SK-N-SH (cell line): ENCODE measurements around the gene PPP2R1B. TPM values are rescaled to one million over a fixed set of nuclear protein-coding genes. Genes with fewer than 3 reads are reported as not detected.

Experiments used
- CTCF ChIA-PET: fragments of 300-600, 350-600 bp; formaldehyde crosslinking; extraction: SDS; loops from one replicate; lab custom pipeline; 2021; lab: Yijun Ruan, JAX
- POLR2A ChIA-PET: fragments of 350-600 bp; sonication (Branson Sonifier 250); formaldehyde crosslinking; extraction: SDS; loops from one replicate; lab custom pipeline; 2020; ENCODE audit warnings: antibody characterized with exemption, inconsistent platforms; lab: Yijun Ruan, JAX
- DNase-seq: peaks from one replicate; pipeline ENCODE4 v3.0.0; 2012
- H2AFZ ChIP-seq: fragments of 200-600 bp; sonication (generic); 2 replicates; pipeline ENCODE4 v1.8.1; 2016; ENCODE audit warnings: antibody characterized with exemption, mild to moderate bottlenecking, low read depth
- H3F3A ChIP-seq: fragments of 200-600 bp; sonication (generic); replicated peaks from 2 replicates; pipeline ENCODE3; 2016; ENCODE audit warnings: antibody characterized with exemption, mild to moderate bottlenecking; ENCODE audit not compliant: insufficient read depth
- H3K27ac ChIP-seq, 2 experiments: fragments of 200-500 bp in 1 of 2; fragments of 200-600 bp in 1 of 2; sonication (Bioruptor generic) in 1 of 2; sonication (generic), shearing (Covaris generic) in 1 of 2; 2 replicates each; pipeline versions ENCODE4 v1.5.1 to v1.6.1; 2014 to 2016; ENCODE audit warnings: low read depth in 2 of 2, inconsistent platforms in 1 of 2, low read length in 1 of 2, mild to moderate bottlenecking in 1 of 2, mixed read lengths in 1 of 2
- H3K27me3 ChIP-seq: fragments of 200-600 bp; sonication (generic), shearing (Covaris generic); 2 replicates; pipeline ENCODE4 v1.6.1; 2016; ENCODE audit warnings: mixed run types; ENCODE audit not compliant: insufficient read depth
- H3K36me3 ChIP-seq, 2 experiments: fragments of 200-500 bp in 1 of 2; fragments of 200-600 bp in 1 of 2; sonication (Bioruptor generic) in 1 of 2; sonication (generic) in 1 of 2; replicated peaks in 1 of 2; 2 replicates each; pipeline versions ENCODE3 to v1.5.1; 2014 to 2016; ENCODE audit warnings: low read length in 1 of 2, mild to moderate bottlenecking in 1 of 2; ENCODE audit not compliant: insufficient read depth in 2 of 2, control insufficient read depth in 1 of 2
- H3K4me1 ChIP-seq, 2 experiments: fragments of 200-500 bp in 1 of 2; fragments of 200-600 bp in 1 of 2; sonication (Bioruptor generic) in 1 of 2; sonication (generic), shearing (Covaris generic) in 1 of 2; 2 replicates each; pipeline versions ENCODE4 v1.5.1 to v1.6.1; 2014 to 2016; ENCODE audit warnings: low read depth in 1 of 2, low read length in 1 of 2, mixed run types in 1 of 2; ENCODE audit not compliant: insufficient read depth in 2 of 2, control insufficient read depth in 1 of 2
- H3K4me2 ChIP-seq: fragments of 200-600 bp; sonication (generic), shearing (Covaris generic); 2 replicates; pipeline ENCODE4 v1.6.1; 2017; ENCODE audit warnings: mixed run types
- H3K4me3 ChIP-seq, 2 experiments: fragments of 200-500 bp in 1 of 2; fragments of 200-600 bp in 1 of 2; sonication (Bioruptor generic) in 1 of 2; sonication (generic), shearing (Covaris generic) in 1 of 2; 2 replicates each; pipeline versions ENCODE4 v1.5.1 to v1.8.1; 2014 to 2016; ENCODE audit warnings: low read depth in 2 of 2, inconsistent platforms in 1 of 2, low read length in 1 of 2, mild to moderate bottlenecking in 1 of 2, mixed read lengths in 1 of 2, moderate library complexity in 1 of 2
- H3K79me2 ChIP-seq: fragments of 200-600 bp; sonication (generic); 2 replicates; pipeline ENCODE4 v1.8.1; 2017; ENCODE audit warnings: mild to moderate bottlenecking; ENCODE audit not compliant: insufficient read depth
- H3K9ac ChIP-seq: fragments of 200-600 bp; sonication (generic); 2 replicates; pipeline ENCODE4 v1.6.1; 2017; ENCODE audit warnings: mixed run types
- H3K9me2 ChIP-seq: fragments of 200-600 bp; sonication (generic); 2 replicates; pipeline ENCODE4 v1.6.1; 2017; ENCODE audit warnings: mixed run types
- H3K9me3 ChIP-seq: fragments of 200-600 bp; sonication (generic); 2 replicates; pipeline ENCODE4 v1.6.1; 2017; ENCODE audit warnings: mixed run types, mild to moderate bottlenecking, moderate library complexity
- H4K20me1 ChIP-seq: fragments of 200-600 bp; sonication (generic); 2 replicates; pipeline ENCODE4 v1.6.1; 2017; ENCODE audit warnings: mild to moderate bottlenecking, mixed run types; ENCODE audit not compliant: insufficient read depth
- CTCF ChIP-seq: fragments of 200-600 bp; sonication (generic); IDR thresholded peaks from 2 replicates; pipeline ENCODE4 v1.6.1; 2017; ENCODE audit warnings: antibody characterized with exemption, mild to moderate bottlenecking, moderate library complexity
- ELF1 ChIP-seq: IDR thresholded peaks from 2 replicates; pipeline ENCODE4 v1.4.0; 2012
- EP300 ChIP-seq, 2 experiments: IDR thresholded peaks; 2 replicates each; pipeline versions ENCODE4 v1.4.0 to v1.6.1; 2012; ENCODE audit warnings: borderline replicate concordance in 1 of 2, low read depth in 1 of 2, low read length in 1 of 2
- EZH2phosphoT487 ChIP-seq: fragments of 200-600 bp; sonication (generic); IDR thresholded peaks from 2 replicates; pipeline ENCODE4 v1.6.1; 2017; ENCODE audit warnings: low read depth, mixed run types, mild to moderate bottlenecking, antibody characterized with exemption, moderate library complexity, borderline replicate concordance
- GABPA ChIP-seq: IDR thresholded peaks from 2 replicates; pipeline ENCODE4 v1.4.0; 2012; ENCODE audit warnings: low read depth, mild to moderate bottlenecking
- GATA2 ChIP-seq: sonication (generic); formaldehyde crosslinking; IDR thresholded peaks from 2 replicates; pipeline ENCODE4 v1.5.0; 2020; ENCODE audit warnings: mild to moderate bottlenecking, missing genetic modification reagents
- IRF3 ChIP-seq: fragments of 150-350 bp; IDR thresholded peaks from 2 replicates; pipeline ENCODE4 v1.6.1; 2016; ENCODE audit warnings: mild to moderate bottlenecking, low read depth, low read length
- MAX ChIP-seq: IDR thresholded peaks from 2 replicates; pipeline ENCODE4 v1.4.0; 2012; ENCODE audit warnings: low read depth
- NFIC ChIP-seq: IDR thresholded peaks from 2 replicates; pipeline ENCODE4 v1.4.0; 2012; ENCODE audit warnings: borderline replicate concordance
- NRF1 ChIP-seq: IDR thresholded peaks from 2 replicates; pipeline ENCODE4 v1.6.1; 2012; ENCODE audit warnings: low read depth, mild to moderate bottlenecking, low read length
- PBX3 ChIP-seq: IDR thresholded peaks from 2 replicates; pipeline ENCODE4; 2012
- RAD21 ChIP-seq: IDR thresholded peaks from 2 replicates; pipeline ENCODE4 v1.6.1; 2012; ENCODE audit warnings: mild to moderate bottlenecking, low read length
- RCOR1 ChIP-seq: fragments of 150-350 bp; IDR thresholded peaks from 2 replicates; pipeline ENCODE4 v1.6.1; 2017; ENCODE audit warnings: antibody characterized with exemption, low read length
- SIN3A ChIP-seq: IDR thresholded peaks from 2 replicates; pipeline ENCODE4 v1.6.1; 2012; ENCODE audit warnings: low read depth, mild to moderate bottlenecking, low read length, moderate library complexity, borderline replicate concordance
- TAF1 ChIP-seq: IDR thresholded peaks from 2 replicates; pipeline ENCODE4 v1.6.1; 2012; ENCODE audit warnings: low read depth, mild to moderate bottlenecking, low read length, moderate library complexity, borderline replicate concordance
- TEAD4 ChIP-seq: IDR thresholded peaks from 2 replicates; pipeline ENCODE4 v1.4.0; 2012; ENCODE audit warnings: mild to moderate bottlenecking, borderline replicate concordance; ENCODE audit not compliant: insufficient read depth
- YY1 ChIP-seq: IDR thresholded peaks from 2 replicates; pipeline ENCODE4 v1.4.0; 2012; ENCODE audit warnings: low read depth, mild to moderate bottlenecking
- WGBS: methylation state at CpG from one replicate; pipeline ENCODE4 v1.1.6; 2017; ENCODE audit warnings: low lambda C conversion rate; 5-methylcytosine and 5-hydroxymethylcytosine counted together
- polyA plus RNA-seq, 3 experiments: library from polyadenylated mRNA; depleted of rRNA; stranded (reverse); fragments of >200 nt; gene quantifications; 2 replicates each; pipeline ENCODE4 v1.2.3, GENCODE V29; 2012

The PPP2R1B gene
- polyA plus RNA-seq, 1 of the 3 experiments (the other 2 are of a cell fraction): 25.9 TPM

- Histone ChIP-seq H3K27me3 (no peaks in the 10 kb centered on the region), H3K9me3 (no peaks in the 10 kb centered on the region), H3K27ac (no peak overlapping the region), H4K20me1 (no peaks in the 10 kb centered on the region), H3K4me1 (no peaks in the 10 kb centered on the region; a peak in 1 of 4 replicates), H3K9me2 (no peaks in the 10 kb centered on the region), H3K79me2 (peaks cover 38% of the 10 kb centered on the region), H3K4me3 (no peak overlapping the region), H2AFZ (no peak overlapping the region), H3K4me2 (no peak overlapping the region), H3K36me3 (peaks cover 64 to 79% of the 10 kb centered on the region in 2 experiments), H3F3A (peaks cover 6% of the 10 kb centered on the region), H3K9ac (no peak overlapping the region)
- DNase-seq: no peak
- CTCF ChIA-PET: interaction anchor here (0.9 to 3.0 kb wide), 2 partner anchors 124 to 155 kb away, joined by 3 to 12 read pairs; no protein-coding TSS in a partner anchor
- POLR2A ChIA-PET: no interaction called here
- TF ChIP-seq MAX (no peak), PBX3 (no peak), YY1 (no peak), GATA2 (no peak), TAF1 (no peak), SIN3A (no peak), RCOR1 (no peak)
Observed at GRCh38 chr11:111759376-111759775, 6.8 kb downstream of the PPP2R1B start.

GRCh38 chr11:111756097-111756496 is 10.1 kb downstream of the PPP2R1B start:
- Histone ChIP-seq H3K4me1 (no peaks in the 10 kb centered on the region; a peak in 1 of 4 replicates), H3K36me3 (peaks cover 69 to 78% of the 10 kb centered on the region in 2 experiments), H3K27me3 (no peaks in the 10 kb centered on the region), H4K20me1 (no peaks in the 10 kb centered on the region), H3K27ac (no peak overlapping the region), H3K9me2 (no peaks in the 10 kb centered on the region), H3K79me2 (peaks cover 5% of the 10 kb centered on the region), H3K4me2 (no peak overlapping the region), H3K4me3 (no peak overlapping the region), H3K9me3 (no peaks in the 10 kb centered on the region), H2AFZ (no peak overlapping the region), H3F3A (peaks cover 6% of the 10 kb centered on the region), H3K9ac (no peak overlapping the region)
- no peak for DNase-seq
- over 99% methylated on average over 6 of the region's 6 CpGs for WGBS
- no peak for TF ChIP-seq GABPA
- TF ChIP-seq RCOR1: no peak
- TF ChIP-seq NRF1: no peak
- TF ChIP-seq NFIC: no peak
- no peak for TF ChIP-seq CTCF
- TF ChIP-seq MAX: no peak
- no peak for TF ChIP-seq ELF1
- no peak for TF ChIP-seq IRF3
- TF ChIP-seq EZH2phosphoT487: no peak
- no peak for TF ChIP-seq SIN3A
- no peak for TF ChIP-seq EP300 (IDR thresholded peaks at IDR 0.05; ENCODE audit: borderline replicate concordance in 1 of 2, low read depth in 1 of 2, low read length in 1 of 2)
- TF ChIP-seq TAF1: no peak
- TF ChIP-seq RAD21: no peak
- TF ChIP-seq TEAD4: no peak
- ChIA-PET POLR2A (no interaction called here), CTCF (no interaction called here)
